ENCODE measurements around the gene PLCG2.

The PLCG2 gene

DNA sequence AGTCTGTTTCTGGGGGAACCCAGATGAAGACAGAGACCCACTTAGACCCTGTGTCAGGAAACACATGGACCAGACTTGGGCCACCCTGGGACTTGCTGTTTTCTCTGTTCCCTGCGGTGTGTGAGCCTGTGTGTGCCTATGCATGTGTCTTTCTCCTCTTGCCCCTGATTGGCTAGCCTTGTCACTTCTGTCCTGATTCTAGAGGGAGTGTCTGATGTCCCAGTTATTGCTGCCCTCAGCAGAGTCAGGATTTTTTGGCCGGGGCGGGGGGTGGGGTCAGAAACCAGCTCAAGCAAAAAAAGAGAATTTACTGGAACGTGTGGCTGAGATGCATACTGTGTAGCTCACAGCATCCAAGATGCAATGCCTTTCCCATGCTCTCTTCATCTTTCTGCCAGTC, 30.5 kb downstream of the PLCG2 start:
- H3K79me2 ChIP-seq (ENCODE audit: insufficient read depth, low read length): no peaks in the 10 kb centered on the region
- no peak for DNase-seq
- H3K36me3 ChIP-seq (ENCODE audit: insufficient read depth, low read length): no peaks in the 10 kb centered on the region
- H3K27me3 ChIP-seq (ENCODE audit: insufficient read depth, low read length, poor library complexity): no peaks in the 10 kb centered on the region
- H3K4me1 ChIP-seq (ENCODE audit: insufficient read depth, low read length): no peaks in the 10 kb centered on the region
- H3K4me3 ChIP-seq (ENCODE audit: low read depth in 1 of 2, low read length in 2 of 2): no peak overlapping the region
- H3K9me3 ChIP-seq (ENCODE audit: insufficient read depth, low read length, severe bottlenecking): no peaks in the 10 kb centered on the region
- H3K9ac ChIP-seq (ENCODE audit: low read depth, low read length): no peak overlapping the region
- no peak overlapping the region for H3K4me2 ChIP-seq (ENCODE audit: insufficient read depth, low read length)
- H2AFZ ChIP-seq (ENCODE audit: low read depth, low read length): no peak overlapping the region
- no peak for ATAC-seq (ENCODE audit: insufficient read depth, low read depth)
- no peak overlapping the region for H3K27ac ChIP-seq (ENCODE audit: low read length)
- TF ChIP-seq EZH2 (IDR thresholded peaks at IDR 0.05; ENCODE audit: borderline replicate concordance, low read depth, low read length, severe bottlenecking): no peak
- TF ChIP-seq, protein P1, sequence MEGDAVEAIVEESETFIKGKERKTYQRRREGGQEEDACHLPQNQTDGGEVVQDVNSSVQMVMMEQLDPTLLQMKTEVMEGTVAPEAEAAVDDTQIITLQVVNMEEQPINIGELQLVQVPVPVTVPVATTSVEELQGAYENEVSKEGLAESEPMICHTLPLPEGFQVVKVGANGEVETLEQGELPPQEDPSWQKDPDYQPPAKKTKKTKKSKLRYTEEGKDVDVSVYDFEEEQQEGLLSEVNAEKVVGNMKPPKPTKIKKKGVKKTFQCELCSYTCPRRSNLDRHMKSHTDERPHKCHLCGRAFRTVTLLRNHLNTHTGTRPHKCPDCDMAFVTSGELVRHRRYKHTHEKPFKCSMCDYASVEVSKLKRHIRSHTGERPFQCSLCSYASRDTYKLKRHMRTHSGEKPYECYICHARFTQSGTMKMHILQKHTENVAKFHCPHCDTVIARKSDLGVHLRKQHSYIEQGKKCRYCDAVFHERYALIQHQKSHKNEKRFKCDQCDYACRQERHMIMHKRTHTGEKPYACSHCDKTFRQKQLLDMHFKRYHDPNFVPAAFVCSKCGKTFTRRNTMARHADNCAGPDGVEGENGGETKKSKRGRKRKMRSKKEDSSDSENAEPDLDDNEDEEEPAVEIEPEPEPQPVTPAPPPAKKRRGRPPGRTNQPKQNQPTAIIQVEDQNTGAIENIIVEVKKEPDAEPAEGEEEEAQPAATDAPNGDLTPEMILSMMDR (IDR thresholded peaks at IDR 0.05; ENCODE audit: borderline replicate concordance, extremely low read depth, low read length, poor library complexity, severe bottlenecking): no peak
- no peaks in the 10 kb centered on the region for H4K20me1 ChIP-seq (ENCODE audit: insufficient read depth, low read length)

- Histone ChIP-seq H3K27ac (ENCODE audit: low read length) (no peak overlapping the region), H3K79me2 (ENCODE audit: insufficient read depth, low read length) (no peaks in the 10 kb centered on the region), H3K4me2 (ENCODE audit: insufficient read depth, low read length) (no peak overlapping the region), H3K27me3 (ENCODE audit: insufficient read depth, low read length, poor library complexity) (no peaks in the 10 kb centered on the region), H2AFZ (ENCODE audit: low read depth, low read length) (no peak overlapping the region), H4K20me1 (ENCODE audit: insufficient read depth, low read length) (no peaks in the 10 kb centered on the region), H3K9me3 (ENCODE audit: insufficient read depth, low read length, severe bottlenecking) (no peaks in the 10 kb centered on the region), H3K4me3 (ENCODE audit: low read depth in 1 of 2, low read length in 2 of 2) (no peak overlapping the region), H3K4me1 (ENCODE audit: insufficient read depth, low read length) (no peaks in the 10 kb centered on the region), H3K9ac (ENCODE audit: low read depth, low read length) (no peak overlapping the region), H3K36me3 (ENCODE audit: insufficient read depth, low read length) (no peaks in the 10 kb centered on the region)
- TF ChIP-seq EZH2 (IDR thresholded peaks at IDR 0.05; ENCODE audit: borderline replicate concordance, low read depth, low read length, severe bottlenecking): no peak
- TF ChIP-seq, protein P1 (IDR thresholded peaks at IDR 0.05; ENCODE audit: borderline replicate concordance, extremely low read depth, low read length, poor library complexity, severe bottlenecking): no peak
- no peak for ATAC-seq (ENCODE audit: insufficient read depth, low read depth)
- DNase-seq: no peak
Measured at GRCh38 chr16:81810361-81810760, 31.3 kb downstream of the PLCG2 start.

DNA sequence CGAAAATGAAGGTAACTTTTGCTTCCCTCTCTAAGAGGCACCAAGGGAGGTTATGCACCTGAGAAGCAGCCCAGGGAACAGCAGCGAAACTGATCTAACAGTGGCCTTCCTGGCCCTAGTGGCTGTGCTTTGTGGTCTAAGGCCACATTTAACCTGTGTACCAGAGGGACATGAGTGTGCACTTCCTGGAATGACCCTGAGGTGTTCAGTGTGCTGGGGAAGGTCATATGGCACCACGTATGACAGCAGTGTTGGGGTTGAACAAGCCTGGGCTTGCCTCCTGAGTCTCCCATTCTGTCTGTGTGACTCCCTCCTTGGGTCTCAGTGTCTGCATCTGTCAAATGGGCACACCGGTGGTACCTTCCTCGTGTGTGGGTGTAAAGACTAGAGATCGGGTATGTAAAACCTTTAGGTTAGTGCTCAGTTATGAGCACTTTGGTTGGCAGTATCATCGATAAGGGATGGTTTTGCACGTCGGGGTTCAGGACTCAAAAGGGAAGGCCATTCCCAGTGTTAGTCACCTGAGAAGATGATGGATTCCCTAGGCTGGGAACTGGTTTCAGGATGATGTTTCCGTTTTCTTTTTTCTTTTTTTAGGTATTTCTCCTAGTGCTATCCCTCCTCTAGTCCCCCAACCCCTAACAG, 31.9 kb downstream of the PLCG2 start:
- Histone ChIP-seq H3K9me3 (ENCODE audit: insufficient read depth, low read length, severe bottlenecking) (no peaks in the 10 kb centered on the region), H3K79me2 (ENCODE audit: insufficient read depth, low read length) (no peaks in the 10 kb centered on the region), H3K27ac (ENCODE audit: low read length) (no peak overlapping the region), H3K36me3 (ENCODE audit: insufficient read depth, low read length) (no peaks in the 10 kb centered on the region), H2AFZ (ENCODE audit: low read depth, low read length) (no peak overlapping the region), H3K4me2 (ENCODE audit: insufficient read depth, low read length) (no peak overlapping the region), H3K9ac (ENCODE audit: low read depth, low read length) (no peak overlapping the region), H3K4me3 (ENCODE audit: low read depth in 1 of 2, low read length in 2 of 2) (no peak overlapping the region), H3K27me3 (ENCODE audit: insufficient read depth, low read length, poor library complexity) (no peaks in the 10 kb centered on the region), H4K20me1 (ENCODE audit: insufficient read depth, low read length) (no peaks in the 10 kb centered on the region), H3K4me1 (ENCODE audit: insufficient read depth, low read length) (no peaks in the 10 kb centered on the region)
- no peak for TF ChIP-seq EZH2 (IDR thresholded peaks at IDR 0.05; ENCODE audit: borderline replicate concordance, low read depth, low read length, severe bottlenecking)
- TF ChIP-seq, protein P1 (IDR thresholded peaks at IDR 0.05; ENCODE audit: borderline replicate concordance, extremely low read depth, low read length, poor library complexity, severe bottlenecking): no peak
- ATAC-seq (ENCODE audit: insufficient read depth, low read depth) (no peak), DNase-seq (no peak)

All from DND-41 (cell line).